Measurements from ENCODE around the gene TMEM213.

TMEM213 gene

GRCh38 chr7:138822867-138823535 is 25.2 kb downstream of the TMEM213 start:
- no CpG with 5 or more reads among the region's 11 CpGs for WGBS (ENCODE audit: extremely low coverage, insufficient coverage, low lambda C conversion rate)
- H3K56ac ChIP-seq (ENCODE audit: low read length), result no peak overlapping the region

GRCh38 chr7:138825049-138825721 is 27.4 kb downstream of the TMEM213 start:
- Histone ChIP-seq H2BK15ac (replicated peaks; ENCODE audit: low read depth) (no peak overlapping the region), H3K36me3 (ENCODE audit: control insufficient read depth, insufficient read depth, low read length) (no peaks in the 10 kb centered on the region), H3K4me2 (ENCODE audit: low read length) (no peak overlapping the region), H2BK120ac (ENCODE audit: low read depth, low read length) (no peak overlapping the region), H3K79me2 (ENCODE audit: control insufficient read depth, insufficient read depth, low read length) (no peaks in the 10 kb centered on the region), H3K18ac (ENCODE audit: low read length) (no peak overlapping the region), H3K27me3 (ENCODE audit: insufficient read depth, low read length, poor library complexity) (no peaks in the 10 kb centered on the region), H3K56ac (ENCODE audit: low read length) (no peak overlapping the region), H3K4ac (ENCODE audit: low read depth, low read length) (no peak overlapping the region), H3K4me3 (ENCODE audit: low read length) (no peak overlapping the region), H3K23ac (ENCODE audit: low read length) (no peak overlapping the region), H3K9ac (ENCODE audit: low read length) (no peak overlapping the region), H3K27ac (ENCODE audit: low read depth, low read length) (no peak overlapping the region), H2AK5ac (ENCODE audit: low read length) (no peak overlapping the region), H3K79me1 (ENCODE audit: low read length) (no peaks in the 10 kb centered on the region), H3K4me1 (ENCODE audit: control insufficient read depth, low read depth, low read length) (peaks cover 4% of the 10 kb centered on the region), H2BK5ac (ENCODE audit: low read length) (no peak overlapping the region), H4K8ac (ENCODE audit: low read depth, low read length) (no peak overlapping the region), H4K5ac (ENCODE audit: low read length) (no peak overlapping the region)
- no CpG with 5 or more reads among the region's 11 CpGs for WGBS (ENCODE audit: extremely low coverage, insufficient coverage, low lambda C conversion rate)
- DNase-seq, result no peak

More at GRCh38 chr7:138822867-138823535, 25.2 kb downstream of the TMEM213 start:
- no peak overlapping the region for H4K5ac ChIP-seq (ENCODE audit: low read length)
- H4K8ac ChIP-seq (ENCODE audit: low read depth, low read length), result no peak overlapping the region
- H2BK15ac ChIP-seq (replicated peaks; ENCODE audit: low read depth), result no peak overlapping the region
- no peak for DNase-seq
- no peak overlapping the region for H3K9ac ChIP-seq (ENCODE audit: low read length)
- H3K79me2 ChIP-seq (ENCODE audit: control insufficient read depth, insufficient read depth, low read length), result no peaks in the 10 kb centered on the region
- no peak overlapping the region for H2BK5ac ChIP-seq (ENCODE audit: low read length)
- H3K23ac ChIP-seq (ENCODE audit: low read length), result no peak overlapping the region
- H3K36me3 ChIP-seq (ENCODE audit: control insufficient read depth, insufficient read depth, low read length), result no peaks in the 10 kb centered on the region
- no peaks in the 10 kb centered on the region for H3K79me1 ChIP-seq (ENCODE audit: low read length)
- H3K4me1 ChIP-seq (ENCODE audit: control insufficient read depth, low read depth, low read length), result peaks cover 4% of the 10 kb centered on the region
- no peak overlapping the region for H3K4ac ChIP-seq (ENCODE audit: low read depth, low read length)
- no peak overlapping the region for H2BK120ac ChIP-seq (ENCODE audit: low read depth, low read length)
- no peaks in the 10 kb centered on the region for H3K27me3 ChIP-seq (ENCODE audit: insufficient read depth, low read length, poor library complexity)
- H3K4me2 ChIP-seq (ENCODE audit: low read length), result no peak overlapping the region
- H3K18ac ChIP-seq (ENCODE audit: low read length), result no peak overlapping the region
- H3K4me3 ChIP-seq (ENCODE audit: low read length), result no peak overlapping the region
- H2AK5ac ChIP-seq (ENCODE audit: low read length), result no peak overlapping the region
- H3K27ac ChIP-seq (ENCODE audit: low read depth, low read length), result no peak overlapping the region

- Histone ChIP-seq H2BK5ac (ENCODE audit: low read length) (no peak overlapping the region), H3K4me3 (ENCODE audit: low read length) (no peak overlapping the region), H3K79me1 (ENCODE audit: low read length) (no peaks in the 10 kb centered on the region), H3K18ac (ENCODE audit: low read length) (no peak overlapping the region), H3K79me2 (ENCODE audit: control insufficient read depth, insufficient read depth, low read length) (no peaks in the 10 kb centered on the region), H4K8ac (ENCODE audit: low read depth, low read length) (no peak overlapping the region), H3K36me3 (ENCODE audit: control insufficient read depth, insufficient read depth, low read length) (no peaks in the 10 kb centered on the region), H3K4me2 (ENCODE audit: low read length) (no peak overlapping the region), H3K4ac (ENCODE audit: low read depth, low read length) (no peak overlapping the region), H3K27ac (ENCODE audit: low read depth, low read length) (no peak overlapping the region), H3K9ac (ENCODE audit: low read length) (no peak overlapping the region), H2AK5ac (ENCODE audit: low read length) (no peak overlapping the region), H4K5ac (ENCODE audit: low read length) (no peak overlapping the region), H3K27me3 (ENCODE audit: insufficient read depth, low read length, poor library complexity) (no peaks in the 10 kb centered on the region), H3K4me1 (ENCODE audit: control insufficient read depth, low read depth, low read length) (no peaks in the 10 kb centered on the region), H3K56ac (ENCODE audit: low read length) (no peak overlapping the region), H2BK120ac (ENCODE audit: low read depth, low read length) (no peak overlapping the region), H2BK15ac (replicated peaks; ENCODE audit: low read depth) (no peak overlapping the region), H3K23ac (ENCODE audit: low read length) (no peak overlapping the region)
- DNase-seq, result no peak
- no CpG with 5 or more reads among the region's 2 CpGs for WGBS (ENCODE audit: extremely low coverage, insufficient coverage, low lambda C conversion rate)
These were observed 30.5 kb downstream of the TMEM213 start for GRCh38 chr7:138828302-138828701.

GRCh38 chr7:138829335-138829734 is 31.5 kb downstream of the TMEM213 start:
- Histone ChIP-seq H4K5ac (ENCODE audit: low read length) (no peak overlapping the region), H4K8ac (ENCODE audit: low read depth, low read length) (no peak overlapping the region), H3K9ac (ENCODE audit: low read length) (no peak overlapping the region), H2BK5ac (ENCODE audit: low read length) (no peak overlapping the region), H3K4me2 (ENCODE audit: low read length) (no peak overlapping the region), H3K4ac (ENCODE audit: low read depth, low read length) (no peak overlapping the region), H3K4me3 (ENCODE audit: low read length) (no peak overlapping the region), H3K79me2 (ENCODE audit: control insufficient read depth, insufficient read depth, low read length) (no peaks in the 10 kb centered on the region), H3K27ac (ENCODE audit: low read depth, low read length) (no peak overlapping the region), H2AK5ac (ENCODE audit: low read length) (no peak overlapping the region), H3K4me1 (ENCODE audit: control insufficient read depth, low read depth, low read length) (no peaks in the 10 kb centered on the region), H3K27me3 (ENCODE audit: insufficient read depth, low read length, poor library complexity) (no peaks in the 10 kb centered on the region), H2BK120ac (ENCODE audit: low read depth, low read length) (no peak overlapping the region), H3K79me1 (ENCODE audit: low read length) (no peaks in the 10 kb centered on the region), H3K18ac (ENCODE audit: low read length) (no peak overlapping the region), H3K36me3 (ENCODE audit: control insufficient read depth, insufficient read depth, low read length) (no peaks in the 10 kb centered on the region), H3K23ac (ENCODE audit: low read length) (no peak overlapping the region), H2BK15ac (replicated peaks; ENCODE audit: low read depth) (no peak overlapping the region), H3K56ac (ENCODE audit: low read length) (no peak overlapping the region)
- WGBS (ENCODE audit: extremely low coverage, insufficient coverage, low lambda C conversion rate), result 100% methylated on average over 1 of the region's 11 CpGs
- DNase-seq, result no peak

GRCh38 chr7:138832966-138833365 is 35.2 kb downstream of the TMEM213 start:
- Histone ChIP-seq H3K27me3 (ENCODE audit: insufficient read depth, low read length, poor library complexity) (no peaks in the 10 kb centered on the region), H3K4me1 (ENCODE audit: control insufficient read depth, low read depth, low read length) (no peaks in the 10 kb centered on the region), H3K4me2 (ENCODE audit: low read length) (no peak overlapping the region), H3K18ac (ENCODE audit: low read length) (no peak overlapping the region), H2BK15ac (replicated peaks; ENCODE audit: low read depth) (no peak overlapping the region), H2BK120ac (ENCODE audit: low read depth, low read length) (no peak overlapping the region), H3K9ac (ENCODE audit: low read length) (no peak overlapping the region), H3K23ac (ENCODE audit: low read length) (no peak overlapping the region), H2AK5ac (ENCODE audit: low read length) (no peak overlapping the region), H3K36me3 (ENCODE audit: control insufficient read depth, insufficient read depth, low read length) (no peaks in the 10 kb centered on the region), H3K79me2 (ENCODE audit: control insufficient read depth, insufficient read depth, low read length) (no peaks in the 10 kb centered on the region), H3K27ac (ENCODE audit: low read depth, low read length) (no peak overlapping the region), H3K4me3 (ENCODE audit: low read length) (no peak overlapping the region), H3K79me1 (ENCODE audit: low read length) (no peaks in the 10 kb centered on the region), H4K5ac (ENCODE audit: low read length) (no peak overlapping the region), H3K56ac (ENCODE audit: low read length) (no peak overlapping the region), H2BK5ac (ENCODE audit: low read length) (no peak overlapping the region), H4K8ac (ENCODE audit: low read depth, low read length) (no peak overlapping the region), H3K4ac (ENCODE audit: low read depth, low read length) (no peak overlapping the region)
- WGBS (ENCODE audit: extremely low coverage, insufficient coverage, low lambda C conversion rate), result no CpG with 5 or more reads among the region's 10 CpGs
- DNase-seq, result no peak

Data from mesendoderm (in vitro differentiated cells).